HG03064 (cell line): Measurements from ENCODE around the gene ACP4.

Experiments used
- ATAC-seq: cut with Tn5 transposase; IDR thresholded peaks from one replicate; pipeline ENCODE4 v1.9.1; 2021; ENCODE audit warnings: low read depth; ENCODE audit not compliant: unreplicated experiment

The ACP4 gene

DNA sequence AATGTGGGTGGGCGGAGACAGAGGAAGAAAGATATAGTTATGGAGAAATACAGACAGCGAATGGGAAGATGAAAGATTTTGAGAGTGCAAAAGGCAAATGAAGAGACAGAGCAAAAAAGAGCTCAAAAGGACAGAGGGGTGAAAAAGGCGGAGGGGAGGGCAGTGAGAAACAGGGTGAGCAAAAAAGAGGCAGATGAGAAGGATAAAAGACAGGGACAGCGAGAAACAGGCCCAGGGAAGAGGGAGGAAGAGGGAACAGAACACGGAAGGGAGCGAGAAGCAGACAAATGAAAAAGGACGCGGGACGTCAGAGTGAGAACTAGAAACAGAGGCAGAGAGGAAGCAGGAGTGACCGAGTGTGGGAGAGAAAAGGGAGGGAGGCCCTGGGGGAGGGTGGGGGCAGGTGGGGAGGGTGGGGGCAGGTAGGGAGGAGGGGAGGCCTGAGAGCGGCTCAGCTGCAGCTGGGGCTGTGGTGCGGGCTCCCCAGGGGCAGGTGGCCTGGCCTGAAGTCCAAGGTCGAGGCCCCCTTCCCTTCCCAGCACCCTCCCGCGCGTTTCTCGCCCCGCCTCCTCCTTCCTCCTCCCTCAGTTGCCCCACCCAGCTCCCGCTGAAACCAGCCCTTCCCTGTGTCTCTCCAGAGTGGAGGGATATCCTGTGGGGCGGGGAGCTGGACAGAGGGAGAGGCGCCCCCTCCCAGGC, 30.5 kb downstream of the ACP4 start:
- no peak for ATAC-seq

DNA sequence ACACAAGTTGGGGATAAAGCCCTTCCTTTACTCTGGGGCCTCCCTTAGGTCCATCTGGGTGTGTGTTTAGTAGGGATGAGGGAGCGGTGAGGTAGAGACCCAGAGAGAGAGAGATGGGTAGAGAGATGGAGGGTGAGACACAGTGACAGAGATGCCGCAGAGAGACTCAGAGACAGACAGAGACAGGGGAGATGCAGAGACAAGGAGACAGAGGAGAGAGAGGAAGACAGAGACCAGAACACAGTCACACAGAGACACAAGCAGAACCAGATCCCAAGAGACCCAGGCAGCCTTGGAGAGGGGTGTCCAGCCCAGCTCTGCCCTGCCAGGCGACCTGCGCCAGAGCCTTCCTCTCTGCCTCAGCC, 31.0 kb downstream of the ACP4 start:
- no peak for ATAC-seq

DNA sequence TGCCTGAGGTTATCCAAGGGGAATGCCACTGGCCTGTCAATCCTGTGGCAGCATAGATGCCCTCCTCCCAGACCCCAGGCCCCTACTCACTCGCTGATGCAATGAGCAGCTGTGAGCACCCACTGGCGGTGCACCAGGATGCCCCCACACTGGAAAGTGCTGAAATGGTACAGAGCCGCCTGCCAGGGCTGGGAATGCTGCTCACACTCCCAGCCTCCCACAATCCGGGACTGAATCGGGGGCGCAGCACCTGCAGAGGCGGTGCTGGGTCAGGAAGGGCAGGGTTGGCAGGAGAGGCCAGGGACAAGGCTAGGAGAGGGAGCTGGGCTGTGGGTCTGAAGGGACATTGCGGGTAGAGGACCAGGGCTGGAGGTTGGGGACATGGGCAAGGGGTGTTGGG, 31.4 kb downstream of the ACP4 start:
- ATAC-seq = no peak

DNA sequence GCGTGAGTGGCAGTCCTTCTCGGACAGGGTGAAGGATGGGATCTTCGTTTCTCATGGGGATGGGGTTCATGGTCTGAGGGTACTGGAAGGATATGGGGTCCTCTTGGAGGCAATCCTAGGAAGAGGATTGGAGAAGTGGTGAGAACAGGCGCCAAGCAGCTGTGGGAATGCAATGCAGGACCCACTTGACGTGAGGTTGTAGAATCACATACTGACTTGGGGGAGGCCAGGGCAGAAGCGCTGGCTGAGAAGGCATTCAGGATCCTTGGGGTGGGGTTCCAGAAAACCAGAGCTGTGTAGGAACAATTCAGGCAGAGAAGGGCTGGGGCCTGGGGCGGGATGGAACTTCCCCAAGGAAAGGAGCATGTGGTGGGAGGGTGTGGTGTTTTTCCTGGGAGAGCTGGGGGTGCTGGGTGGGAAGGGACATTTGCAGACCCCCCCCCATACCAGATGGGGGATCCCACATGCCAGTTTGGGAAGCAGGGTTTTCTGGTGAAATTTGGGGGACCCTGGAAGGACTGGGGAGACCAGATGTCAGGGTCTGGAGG, 32.5 kb downstream of the ACP4 start:
- ATAC-seq = no peak

DNA sequence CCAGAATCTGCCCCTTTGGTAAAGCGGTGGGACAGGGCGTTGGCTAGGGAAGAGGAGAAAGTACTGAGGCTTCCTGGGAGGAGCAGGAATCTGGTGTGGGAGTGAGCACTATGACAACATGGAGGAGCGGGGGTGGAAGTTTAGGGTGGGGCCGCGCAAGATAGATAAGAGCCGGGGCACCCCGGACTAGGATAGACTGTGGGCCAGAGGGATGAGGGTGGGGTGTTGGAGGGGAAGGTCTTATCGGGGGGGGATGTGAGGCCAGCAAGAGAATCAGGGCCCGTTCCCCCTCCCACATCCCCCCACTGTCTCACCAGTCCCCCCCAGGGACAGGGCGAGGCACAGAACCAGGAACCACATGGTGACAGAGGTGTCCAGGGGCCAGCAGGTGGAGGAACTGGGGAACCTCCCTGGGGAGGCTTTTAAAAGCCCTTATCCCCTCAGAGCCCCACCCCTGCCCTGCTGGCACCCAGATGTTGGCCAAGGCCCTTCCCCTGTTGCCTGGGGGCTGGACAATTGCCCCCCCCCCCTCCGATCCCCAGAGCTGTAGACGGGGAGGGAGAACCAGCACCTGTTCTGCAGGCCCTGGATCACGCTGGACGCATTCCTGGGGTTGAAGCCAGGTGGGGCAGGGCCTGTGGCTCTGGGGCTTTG, 33.3 kb downstream of the ACP4 start, which contains the start of gene KLK1:
KLK1 (minus strand) TSS at position 399 of the 654 bp plus-strand sequence; CDS start at position 360, 39 bp downstream.
- ATAC-seq = no peak

DNA sequence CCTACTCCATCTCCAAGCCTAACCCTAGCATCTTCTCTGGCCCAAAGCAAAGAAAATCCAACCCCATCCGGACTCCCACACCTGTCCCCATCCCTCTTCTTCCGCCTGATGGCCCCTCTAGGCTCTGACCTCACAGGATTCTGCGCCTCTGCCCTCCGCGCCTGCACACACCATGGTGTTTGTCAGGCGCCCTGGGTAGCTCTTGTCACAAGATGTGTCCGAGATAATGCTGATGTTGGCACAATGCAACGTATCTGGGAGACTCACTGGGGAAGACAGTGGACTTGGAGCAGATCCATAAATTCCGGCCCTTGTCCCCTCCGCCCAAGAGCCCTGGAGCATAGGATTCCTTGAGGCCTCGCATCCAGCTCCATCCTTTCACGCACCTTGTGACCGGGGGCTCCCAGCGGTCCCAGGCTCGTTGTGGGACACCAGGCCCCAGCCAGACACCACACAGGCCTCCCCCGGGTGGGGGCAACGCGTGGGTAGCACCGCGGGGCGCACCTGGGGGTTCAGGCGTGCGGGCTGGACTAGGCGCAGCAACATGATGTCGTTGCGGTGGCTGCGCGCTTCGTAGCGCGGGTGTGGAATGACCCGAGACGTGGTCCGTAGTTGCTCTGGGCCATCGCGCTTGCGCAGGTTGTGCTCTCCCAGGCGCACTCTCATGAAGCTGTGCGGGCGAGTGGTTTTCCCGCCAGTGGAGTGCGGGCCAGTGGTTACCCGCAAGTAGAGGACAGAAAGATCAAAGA, 36.5 kb downstream of the ACP4 start:
- no peak for ATAC-seq

DNA sequence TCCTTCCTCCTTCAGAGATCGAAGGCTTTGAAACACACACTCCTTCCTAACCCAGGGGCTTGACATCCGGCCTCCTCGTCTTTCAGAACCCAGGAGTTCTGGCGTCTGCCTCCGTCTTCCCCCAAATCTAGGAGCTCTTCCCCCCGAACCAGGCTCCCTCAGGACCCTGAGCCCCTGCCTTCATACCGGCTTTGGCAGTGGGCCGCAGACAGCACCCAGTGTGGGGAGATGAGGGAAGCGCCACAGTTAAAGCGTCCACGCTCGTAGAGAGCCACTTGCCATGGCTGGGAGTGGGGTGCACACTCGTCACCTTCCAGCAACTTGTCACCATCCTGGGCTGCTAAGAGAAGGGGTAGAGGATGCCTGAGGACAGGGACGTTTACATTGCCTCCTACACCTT, 37.3 kb downstream of the ACP4 start:
- no peak for ATAC-seq

DNA sequence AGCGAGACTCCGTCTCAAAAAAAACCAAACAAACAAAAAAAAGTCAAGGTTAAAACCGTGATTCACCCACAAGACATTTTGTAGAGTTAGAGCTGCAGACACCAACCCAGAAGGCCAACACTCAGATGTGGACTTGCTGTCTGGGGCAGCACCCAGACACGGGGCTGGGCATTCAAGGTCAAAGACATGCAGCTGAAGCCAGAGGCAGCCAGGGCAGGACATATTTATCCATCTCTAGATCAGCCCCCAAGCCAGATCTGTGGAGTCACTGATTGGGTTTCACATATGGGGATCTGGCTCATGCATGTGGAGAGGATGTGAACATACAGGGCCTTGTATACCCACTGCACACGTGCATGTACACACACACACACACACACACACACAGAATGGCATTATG, 39.6 kb downstream of the ACP4 start:
- no peak for ATAC-seq

DNA sequence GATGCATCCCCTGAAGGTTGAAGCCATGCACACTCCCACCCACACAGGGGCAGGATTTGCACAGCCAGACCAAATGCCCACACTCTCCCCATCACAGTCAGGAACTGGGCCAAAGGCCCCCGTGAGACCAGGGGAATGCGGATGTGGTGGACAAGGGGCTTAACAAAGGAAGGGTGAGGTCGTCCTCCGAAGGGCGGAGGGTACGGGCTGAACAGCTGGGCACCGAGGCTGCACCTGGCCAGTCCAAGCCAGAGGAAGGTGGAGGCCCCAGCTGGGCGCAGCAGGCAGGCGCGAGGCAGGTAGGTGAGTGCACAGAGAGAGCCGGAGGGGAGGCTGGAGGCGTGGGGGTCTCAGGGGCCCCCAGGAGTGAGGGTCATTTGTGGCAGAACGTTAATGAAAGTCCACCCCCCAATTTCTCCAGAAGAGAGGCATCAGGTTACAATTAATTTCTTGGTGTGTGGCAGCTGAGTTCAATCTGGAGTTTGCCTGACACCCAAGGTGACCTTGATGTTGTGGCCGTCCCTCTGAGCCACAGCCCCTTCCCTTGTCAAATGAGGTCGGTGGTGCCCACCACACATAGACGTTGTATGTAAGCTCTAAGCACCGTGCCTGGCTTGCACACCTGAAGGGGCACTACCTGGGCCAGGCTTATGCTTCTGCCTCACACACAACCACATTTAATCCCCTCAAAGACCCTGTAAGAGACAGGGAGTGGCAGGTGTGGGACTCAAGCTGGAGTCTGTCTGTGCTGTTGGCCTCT, 40.2 kb downstream of the ACP4 start:
- no peak for ATAC-seq

DNA sequence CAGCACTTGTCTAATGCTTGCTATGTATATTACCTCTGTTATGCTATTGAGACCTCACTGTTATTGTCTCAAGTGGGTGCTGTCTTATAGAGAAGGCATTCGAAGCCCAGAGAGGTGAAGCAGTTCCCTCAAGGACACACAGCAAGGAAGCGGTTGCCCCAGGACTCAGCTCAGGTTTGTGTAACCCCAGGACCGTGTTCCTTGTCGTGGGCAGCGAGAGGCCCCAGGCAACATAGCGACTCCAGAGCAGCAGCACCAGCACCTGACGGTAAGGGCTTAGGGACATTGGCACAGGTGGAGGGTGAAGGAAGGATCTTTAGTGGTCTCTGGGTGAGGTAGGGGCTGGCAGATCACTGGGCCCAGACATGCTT, 40.8 kb downstream of the ACP4 start:
- ATAC-seq = no peak

DNA sequence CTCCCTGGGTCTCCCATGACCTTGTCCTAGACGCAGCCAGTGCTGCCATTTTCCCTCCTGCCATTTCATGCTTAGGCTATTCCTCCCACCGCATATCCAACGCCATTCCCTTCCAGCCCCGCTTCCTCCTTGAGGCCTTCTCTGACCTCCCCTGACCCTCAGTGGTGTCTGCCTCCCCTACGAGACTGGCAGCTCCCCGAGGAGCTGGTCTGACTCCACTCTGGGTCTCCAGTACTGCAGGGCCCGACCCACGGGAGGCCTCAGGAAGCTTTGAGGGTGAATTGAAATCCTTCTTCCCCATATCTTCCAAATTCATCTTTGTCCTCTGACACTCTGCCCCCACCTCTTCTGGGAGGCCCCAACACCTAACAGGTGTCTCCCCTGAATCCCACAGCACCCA, 42.5 kb downstream of the ACP4 start:
- ATAC-seq = no peak

DNA sequence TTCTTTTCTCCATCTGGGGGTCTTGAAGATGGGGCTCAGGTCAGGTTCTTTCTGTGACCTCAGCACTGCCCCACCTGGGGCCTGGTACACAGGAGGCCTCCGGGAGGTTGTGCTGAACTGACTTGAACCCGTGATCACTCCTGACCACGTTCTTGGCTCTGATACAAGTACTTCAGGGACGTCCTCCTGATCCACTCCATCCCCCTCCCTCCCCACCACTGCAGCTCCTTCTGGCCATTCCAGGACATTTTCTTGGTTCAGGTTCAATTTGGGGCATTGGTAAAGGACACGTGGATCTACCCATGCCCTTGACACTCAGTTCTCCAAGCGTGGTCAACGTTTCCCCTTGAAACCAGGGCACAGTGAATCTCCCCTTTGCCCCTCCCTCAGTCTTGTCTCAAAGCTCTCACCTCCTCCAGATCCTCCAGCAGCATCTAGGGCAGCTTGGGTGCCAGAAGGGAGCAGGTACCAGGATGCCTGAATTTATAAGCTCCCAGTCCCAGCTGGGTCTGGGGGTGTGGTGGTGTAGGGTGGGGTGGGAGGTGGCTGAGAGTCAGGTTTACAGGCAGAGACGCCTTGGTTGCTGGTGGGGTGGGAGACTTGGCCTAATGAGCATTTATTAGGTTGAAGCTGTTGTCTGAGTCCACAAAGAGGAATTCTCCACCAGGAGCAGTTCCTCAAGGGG, 43.0 kb downstream of the ACP4 start, which contains the start of gene KLK15:
KLK15 (minus strand) TSS at position 458 of the 685 bp plus-strand sequence. CDS start 2,082 bp downstream, outside the sequence.
- no peak for ATAC-seq

DNA sequence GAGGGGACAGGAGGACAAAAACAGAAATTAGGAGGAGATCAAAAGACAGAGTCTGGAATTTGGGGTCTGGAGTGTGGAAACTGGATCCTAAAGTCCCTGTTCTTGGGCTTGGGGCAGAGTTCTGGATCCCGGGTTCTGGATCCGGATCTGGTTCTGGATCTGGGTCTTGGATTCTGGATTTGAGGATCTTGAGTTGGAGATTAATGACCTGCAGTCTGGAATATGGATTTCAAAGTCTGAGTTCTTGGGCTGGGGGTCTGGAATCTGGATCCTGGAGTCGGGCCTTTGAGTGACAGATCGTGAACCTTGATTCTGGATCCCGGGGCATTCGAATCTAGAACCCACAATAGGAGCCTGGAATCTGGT, 43.6 kb downstream of the ACP4 start:
- ATAC-seq = no peak

DNA sequence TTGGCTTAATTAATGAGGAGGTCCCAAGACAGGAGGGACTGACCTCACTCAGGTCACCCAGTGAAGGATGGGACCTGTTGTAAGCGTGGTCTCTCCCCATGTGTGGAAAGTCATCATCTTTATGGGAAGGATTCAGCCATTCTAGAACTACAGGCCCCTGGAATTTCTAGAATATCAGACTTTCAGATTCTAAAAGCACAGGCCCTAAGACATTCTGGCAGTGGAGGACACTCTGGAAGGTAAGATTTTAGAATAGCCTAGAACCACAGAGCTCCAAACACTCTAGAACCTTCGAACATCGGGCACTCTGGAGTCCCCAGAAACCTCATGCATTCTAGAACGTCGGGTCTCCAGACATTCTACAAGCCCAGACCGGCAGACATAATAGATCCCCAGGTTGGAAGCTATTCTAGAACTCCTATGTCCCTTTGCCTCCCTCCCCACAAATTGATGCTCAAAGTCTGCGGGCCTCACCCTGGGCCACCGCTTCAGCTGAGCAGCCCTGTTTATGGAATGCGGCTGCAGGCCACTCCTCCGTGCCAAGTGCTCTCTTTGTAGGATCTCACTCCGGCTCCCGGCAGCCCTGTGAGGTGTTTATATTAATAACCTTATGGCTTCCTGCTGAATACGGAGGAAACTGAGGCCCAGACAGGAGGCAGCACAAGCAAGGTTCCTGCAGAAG, 45.0 kb downstream of the ACP4 start:
- no peak for ATAC-seq

DNA sequence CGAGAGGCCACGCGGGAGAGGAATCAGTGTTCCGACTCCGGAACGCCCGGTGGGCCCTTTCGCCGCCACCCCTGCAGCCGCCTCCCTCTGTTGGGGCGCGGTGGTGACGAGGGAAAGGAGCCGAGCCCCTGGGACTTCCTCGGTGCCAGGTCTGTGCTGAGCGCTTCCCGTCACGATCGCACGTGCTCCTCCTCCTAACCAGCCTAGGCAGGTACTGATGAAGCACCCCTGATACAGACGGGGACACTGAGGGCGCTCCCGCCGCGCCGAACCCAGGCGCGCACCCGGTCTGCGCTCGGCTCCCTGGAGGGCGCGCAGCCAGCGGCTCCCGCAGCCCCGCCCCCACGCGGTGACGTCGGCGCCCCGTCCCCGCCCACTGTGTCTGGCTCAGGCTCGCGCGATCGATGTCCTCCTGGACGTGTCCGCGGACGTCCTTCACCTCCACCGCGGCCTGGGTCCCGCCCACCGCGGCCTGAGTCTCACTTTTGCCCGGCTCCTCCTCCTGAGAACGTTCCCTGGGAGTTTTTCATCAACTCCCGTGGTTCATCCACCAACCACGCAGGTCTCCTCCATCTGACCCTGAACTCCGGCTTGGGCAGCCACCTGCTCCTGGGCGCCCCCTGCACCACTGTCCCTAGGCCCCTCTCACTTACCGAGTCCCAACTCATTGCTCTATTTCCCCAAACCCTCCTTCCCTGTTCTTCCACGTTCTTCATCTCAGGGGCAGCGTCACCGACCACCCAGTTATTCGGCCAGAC, 45.7 kb downstream of the ACP4 start:
- peak; percentile 61 for ATAC-seq

DNA sequence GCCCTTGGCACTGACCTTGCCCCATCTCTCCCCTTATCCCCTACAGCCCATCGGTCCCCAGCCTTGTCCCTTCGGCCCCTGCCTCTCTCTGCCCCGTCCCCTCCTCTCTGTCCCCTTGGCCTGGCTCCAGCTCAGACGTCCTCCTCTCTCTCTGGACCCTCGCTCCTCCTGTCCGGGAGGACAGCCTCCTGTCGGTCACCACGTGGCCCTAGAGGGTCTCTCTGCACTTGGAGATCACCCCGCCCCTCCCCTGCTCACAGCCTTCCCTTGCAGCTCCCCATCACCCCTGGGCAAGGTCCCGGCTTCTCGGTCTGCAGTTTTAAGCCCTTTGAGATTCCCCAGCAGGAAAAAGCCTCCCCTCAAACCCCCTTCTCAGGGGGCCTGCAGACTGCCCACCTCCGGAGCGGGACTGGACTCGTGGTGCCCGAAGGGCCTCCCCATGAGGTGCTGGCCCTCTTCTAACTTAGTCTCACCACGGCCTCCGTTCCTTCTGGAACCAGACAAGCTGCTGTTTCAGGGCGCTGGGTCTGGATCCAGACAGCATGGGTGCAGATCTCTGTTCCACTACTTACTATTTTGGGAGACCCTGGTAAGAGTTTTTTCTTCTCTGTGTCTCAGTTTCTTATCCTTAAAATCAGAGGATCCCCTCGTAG, 46.5 kb downstream of the ACP4 start:
- no peak for ATAC-seq

DNA sequence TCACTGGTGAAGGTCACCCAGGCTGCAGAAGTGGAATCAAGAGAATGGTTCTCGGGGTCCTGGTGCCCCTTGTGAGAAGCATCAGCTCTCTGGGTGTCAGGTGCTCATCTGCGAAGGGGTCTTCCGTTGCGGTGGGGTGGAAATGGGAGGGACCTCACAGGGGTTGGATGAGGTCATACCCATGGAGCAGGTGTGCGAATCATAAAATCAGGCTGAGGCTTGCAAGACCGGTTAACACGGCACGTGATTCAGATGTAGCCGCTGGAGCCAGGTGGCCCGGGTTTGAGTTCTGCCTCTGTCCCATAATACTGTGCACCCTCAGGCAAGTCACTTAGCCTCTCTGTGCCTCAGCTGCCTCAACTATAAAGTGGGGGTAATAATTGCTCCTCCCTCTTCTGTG, 47.1 kb downstream of the ACP4 start:
- ATAC-seq = no peak

DNA sequence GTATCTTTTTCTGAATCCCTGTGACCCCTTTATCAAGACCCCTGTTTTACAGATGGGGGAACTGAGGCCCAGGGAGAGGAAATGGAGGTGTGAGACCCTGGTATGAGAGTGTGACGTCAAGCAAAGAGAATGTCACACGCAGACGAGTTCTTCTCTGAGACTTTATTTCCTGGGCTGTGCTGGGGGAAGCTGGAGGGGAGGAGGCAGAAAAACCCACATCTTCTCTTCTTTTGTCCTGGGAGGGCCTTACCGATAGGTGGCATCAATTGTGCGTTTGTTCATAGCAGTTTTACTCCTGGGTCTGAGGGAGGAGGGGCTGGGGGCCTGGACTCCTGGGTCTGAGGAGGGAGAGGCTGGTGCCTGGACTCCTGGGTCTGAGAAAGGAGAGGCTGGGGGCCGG, 48.0 kb downstream of the ACP4 start:
- ATAC-seq = no peak
